ENCODE data around the gene SURF4.
"Not testable (repeated sequence)": the region's sequence is repeated elsewhere in the genome, so short reads cannot be mapped to it uniquely, and the experiment has no call there.

- not testable (repeated sequence) for TF ChIP-seq CTCF, POLR2A (IDR thresholded peaks at IDR 0.05)
These were observed 1.4 kb upstream of the SURF4 start for GRCh38 chr9:133377280-133377679.

All from esophagus squamous epithelium (tissue), 4 donors.